Prostate gland (tissue), 2 donors: Measurements from ENCODE around the gene RAB3IP.

Source experiments
- POLR2AphosphoS5 ChIP-seq: sonication (generic); formaldehyde crosslinking; IDR thresholded peaks from one replicate; pipeline ENCODE4 v1.6.1; 2017; ENCODE audit warnings: antibody characterized with exemption
- TF ChIP-seq, protein P1 (sequence below), 4 experiments: fragments of 200-600 bp in 2 of 4; fragments of 450-650 bp in 2 of 4; sonication (generic) in 2 of 4; IDR thresholded peaks; 1 replicate in 3 of 4; 2 replicates in 1 of 4; pipeline ENCODE4 v1.5.1; 2016 to 2019; ENCODE audit warnings: antibody characterized with exemption in 4 of 4, mild to moderate bottlenecking in 2 of 4, moderate library complexity in 2 of 4

DNA sequence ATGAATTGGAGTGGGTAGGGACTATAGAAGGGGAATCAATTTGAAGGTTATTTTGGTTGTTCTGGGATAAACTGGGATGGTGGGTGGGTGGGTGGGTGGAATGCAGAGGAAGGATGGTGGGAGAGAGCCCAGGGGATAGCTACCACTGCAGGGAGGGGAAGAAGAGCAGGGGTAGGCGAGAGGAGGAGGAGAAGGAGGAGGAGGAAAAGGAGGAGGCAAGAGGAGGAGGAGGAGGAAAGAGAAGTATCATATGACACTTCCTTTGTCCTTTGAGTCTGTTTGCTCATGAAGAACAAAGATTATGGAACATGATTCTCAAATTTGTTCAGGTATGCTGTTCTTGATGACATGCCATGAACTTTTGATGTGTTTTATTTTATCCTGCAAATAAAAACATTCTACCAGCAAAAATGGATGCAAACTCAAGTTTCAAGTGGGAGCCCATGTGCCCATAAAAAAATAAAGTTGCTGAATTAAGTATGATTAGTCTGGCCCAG is 35.5 kb upstream of the RAB3IP start:
- TF ChIP-seq, protein P1, sequence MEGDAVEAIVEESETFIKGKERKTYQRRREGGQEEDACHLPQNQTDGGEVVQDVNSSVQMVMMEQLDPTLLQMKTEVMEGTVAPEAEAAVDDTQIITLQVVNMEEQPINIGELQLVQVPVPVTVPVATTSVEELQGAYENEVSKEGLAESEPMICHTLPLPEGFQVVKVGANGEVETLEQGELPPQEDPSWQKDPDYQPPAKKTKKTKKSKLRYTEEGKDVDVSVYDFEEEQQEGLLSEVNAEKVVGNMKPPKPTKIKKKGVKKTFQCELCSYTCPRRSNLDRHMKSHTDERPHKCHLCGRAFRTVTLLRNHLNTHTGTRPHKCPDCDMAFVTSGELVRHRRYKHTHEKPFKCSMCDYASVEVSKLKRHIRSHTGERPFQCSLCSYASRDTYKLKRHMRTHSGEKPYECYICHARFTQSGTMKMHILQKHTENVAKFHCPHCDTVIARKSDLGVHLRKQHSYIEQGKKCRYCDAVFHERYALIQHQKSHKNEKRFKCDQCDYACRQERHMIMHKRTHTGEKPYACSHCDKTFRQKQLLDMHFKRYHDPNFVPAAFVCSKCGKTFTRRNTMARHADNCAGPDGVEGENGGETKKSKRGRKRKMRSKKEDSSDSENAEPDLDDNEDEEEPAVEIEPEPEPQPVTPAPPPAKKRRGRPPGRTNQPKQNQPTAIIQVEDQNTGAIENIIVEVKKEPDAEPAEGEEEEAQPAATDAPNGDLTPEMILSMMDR (IDR thresholded peaks at IDR 0.05) = no peak
- TF ChIP-seq POLR2AphosphoS5 = peak; percentile 53
